Parathyroid adenoma (tissue), 2 donors: ENCODE data around the gene TPD52L2.

Source experiments
- H2AFZ ChIP-seq: fragments of 300-600 bp; sonication (generic); one replicate; pipeline ENCODE4 v1.7.0; 2017; ENCODE audit warnings: antibody characterized with exemption, mild to moderate bottlenecking
- H3K27ac ChIP-seq: fragments of 300-600 bp; sonication (generic); one replicate; pipeline ENCODE4 v1.7.0; 2017
- H3K27me3 ChIP-seq: fragments of 300-600 bp; sonication (generic); one replicate; pipeline ENCODE4 v1.7.0; 2017; ENCODE audit warnings: low read length; ENCODE audit not compliant: control insufficient read depth, insufficient read depth
- H3K36me3 ChIP-seq: fragments of 300-600 bp; sonication (generic); one replicate; pipeline ENCODE4 v1.7.0; 2017; ENCODE audit warnings: low read length; ENCODE audit not compliant: control insufficient read depth, insufficient read depth
- H3K4me1 ChIP-seq: fragments of 300-600 bp; sonication (generic); one replicate; pipeline ENCODE4 v1.7.0; 2017; ENCODE audit warnings: control low read depth
- H3K4me2 ChIP-seq: fragments of 300-600 bp; sonication (generic); one replicate; pipeline ENCODE4 v1.7.0; 2017; ENCODE audit warnings: low read length
- H3K4me3 ChIP-seq: fragments of 300-600 bp; sonication (generic); one replicate; pipeline ENCODE4 v1.7.0; 2017; ENCODE audit warnings: low read depth, low read length
- H3K79me2 ChIP-seq: fragments of 300-600 bp; sonication (generic); one replicate; pipeline ENCODE4 v1.7.0; 2017; ENCODE audit warnings: control low read depth
- H3K9ac ChIP-seq: fragments of 300-600 bp; sonication (generic); one replicate; pipeline ENCODE4 v1.7.0; 2017; ENCODE audit warnings: mild to moderate bottlenecking
- H3K9me3 ChIP-seq: fragments of 300-600 bp; sonication (generic); one replicate; pipeline ENCODE4 v1.7.0; 2017; ENCODE audit warnings: low read length; ENCODE audit not compliant: control insufficient read depth
- TF ChIP-seq, protein P1 (sequence below): fragments of 300-600 bp; sonication (generic); IDR thresholded peaks from one replicate; pipeline ENCODE4 v1.7.0; 2017; ENCODE audit warnings: antibody characterized with exemption, mild to moderate bottlenecking
- donor health status: primary hyperparathyroidism.

TPD52L2 gene

DNA sequence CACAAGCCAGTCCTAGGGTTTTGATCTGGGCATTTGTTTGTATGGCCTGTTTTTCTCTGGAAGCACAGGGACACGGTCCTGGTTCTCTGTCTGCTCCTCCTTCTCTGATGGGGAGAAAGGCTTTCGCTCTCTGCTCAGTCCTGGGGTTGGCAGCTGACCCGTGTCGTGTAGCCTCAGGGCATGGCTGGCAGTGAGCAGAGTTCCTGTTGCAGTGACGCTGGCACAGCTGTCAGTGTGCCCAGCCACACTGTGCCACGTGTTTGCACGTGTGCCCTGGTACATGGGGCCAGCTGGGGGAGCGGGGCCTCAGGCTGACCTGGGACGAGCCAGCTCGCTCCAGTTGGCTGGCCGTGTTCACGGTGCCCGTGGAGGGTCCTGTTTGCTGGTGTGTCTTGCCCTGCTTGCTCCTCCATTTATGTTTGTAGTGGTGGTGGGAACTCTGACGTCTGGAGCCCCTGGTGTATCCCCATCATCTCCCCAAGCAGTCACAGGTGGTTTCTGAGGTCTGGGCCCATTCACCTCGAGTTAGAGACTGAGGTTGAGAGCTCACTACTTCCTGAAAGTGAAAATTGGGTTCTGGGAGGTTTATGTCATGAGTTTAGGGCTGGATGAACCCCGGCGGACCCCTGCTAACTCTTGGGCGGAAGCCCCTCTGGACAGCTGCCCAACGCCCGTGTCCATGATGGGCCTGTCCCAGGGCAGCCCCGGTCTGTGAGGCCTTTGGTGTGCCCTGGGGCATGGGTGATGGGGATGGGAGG lies 19.6 kb downstream of the TPD52L2 start:
- TF ChIP-seq, protein P1, sequence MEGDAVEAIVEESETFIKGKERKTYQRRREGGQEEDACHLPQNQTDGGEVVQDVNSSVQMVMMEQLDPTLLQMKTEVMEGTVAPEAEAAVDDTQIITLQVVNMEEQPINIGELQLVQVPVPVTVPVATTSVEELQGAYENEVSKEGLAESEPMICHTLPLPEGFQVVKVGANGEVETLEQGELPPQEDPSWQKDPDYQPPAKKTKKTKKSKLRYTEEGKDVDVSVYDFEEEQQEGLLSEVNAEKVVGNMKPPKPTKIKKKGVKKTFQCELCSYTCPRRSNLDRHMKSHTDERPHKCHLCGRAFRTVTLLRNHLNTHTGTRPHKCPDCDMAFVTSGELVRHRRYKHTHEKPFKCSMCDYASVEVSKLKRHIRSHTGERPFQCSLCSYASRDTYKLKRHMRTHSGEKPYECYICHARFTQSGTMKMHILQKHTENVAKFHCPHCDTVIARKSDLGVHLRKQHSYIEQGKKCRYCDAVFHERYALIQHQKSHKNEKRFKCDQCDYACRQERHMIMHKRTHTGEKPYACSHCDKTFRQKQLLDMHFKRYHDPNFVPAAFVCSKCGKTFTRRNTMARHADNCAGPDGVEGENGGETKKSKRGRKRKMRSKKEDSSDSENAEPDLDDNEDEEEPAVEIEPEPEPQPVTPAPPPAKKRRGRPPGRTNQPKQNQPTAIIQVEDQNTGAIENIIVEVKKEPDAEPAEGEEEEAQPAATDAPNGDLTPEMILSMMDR: no peak
- Histone ChIP-seq H3K4me3 (no peak overlapping the region), H3K9me3 (no peaks in the 10 kb centered on the region), H3K79me2 (peaks cover 26% of the 10 kb centered on the region), H3K27ac (no peak overlapping the region), H3K9ac (no peak overlapping the region), H3K36me3 (no peaks in the 10 kb centered on the region), H3K27me3 (no peaks in the 10 kb centered on the region), H2AFZ (no peak overlapping the region), H3K4me2 (no peak overlapping the region), H3K4me1 (no peaks in the 10 kb centered on the region)

DNA sequence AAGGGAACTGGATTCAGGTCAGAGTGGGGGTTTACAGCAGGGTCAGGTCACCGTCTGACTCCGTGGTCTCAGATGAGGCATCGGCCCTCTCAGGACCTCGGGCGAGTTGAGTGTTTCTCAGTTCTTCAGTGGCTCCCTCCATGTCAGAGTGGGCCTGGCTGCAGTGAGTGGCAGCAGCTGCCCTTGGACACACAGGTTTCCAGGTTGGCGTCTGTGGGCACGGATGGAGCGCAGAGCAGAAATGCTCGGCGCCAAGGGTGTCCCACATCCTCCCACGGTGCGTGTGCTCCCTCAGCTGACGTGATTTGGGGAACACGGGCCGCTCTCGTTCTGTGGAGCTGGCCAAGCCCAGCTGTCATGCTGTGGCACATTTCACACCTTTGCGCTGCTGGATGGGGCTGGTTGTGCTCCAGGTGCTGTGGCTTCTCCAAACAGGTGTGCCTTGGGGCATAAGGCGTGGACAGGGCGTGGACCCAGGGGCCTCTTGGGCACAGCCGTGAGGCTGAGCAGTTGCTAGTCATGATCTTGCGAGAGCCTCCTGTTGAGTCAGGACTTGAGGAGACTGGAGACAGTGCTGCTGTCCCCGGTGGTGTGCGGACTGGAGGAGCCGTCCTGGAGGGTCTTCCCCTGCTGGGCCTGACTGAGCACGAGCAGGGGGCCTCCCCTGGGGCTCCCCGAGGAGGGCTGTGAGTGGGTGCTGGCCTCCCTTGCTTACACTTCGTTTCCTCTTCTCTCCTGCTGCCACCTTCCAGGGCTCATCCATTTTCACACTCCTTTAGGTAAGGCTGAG lies 20.4 kb downstream of the TPD52L2 start:
- Histone ChIP-seq H3K4me3 (no peak overlapping the region), H3K36me3 (no peaks in the 10 kb centered on the region), H3K79me2 (peaks cover 26% of the 10 kb centered on the region), H3K4me2 (no peak overlapping the region), H3K9ac (no peak overlapping the region), H3K27me3 (no peaks in the 10 kb centered on the region), H2AFZ (no peak overlapping the region), H3K27ac (no peak overlapping the region), H3K9me3 (no peaks in the 10 kb centered on the region), H3K4me1 (no peaks in the 10 kb centered on the region)
- TF ChIP-seq, protein P1: no peak

DNA sequence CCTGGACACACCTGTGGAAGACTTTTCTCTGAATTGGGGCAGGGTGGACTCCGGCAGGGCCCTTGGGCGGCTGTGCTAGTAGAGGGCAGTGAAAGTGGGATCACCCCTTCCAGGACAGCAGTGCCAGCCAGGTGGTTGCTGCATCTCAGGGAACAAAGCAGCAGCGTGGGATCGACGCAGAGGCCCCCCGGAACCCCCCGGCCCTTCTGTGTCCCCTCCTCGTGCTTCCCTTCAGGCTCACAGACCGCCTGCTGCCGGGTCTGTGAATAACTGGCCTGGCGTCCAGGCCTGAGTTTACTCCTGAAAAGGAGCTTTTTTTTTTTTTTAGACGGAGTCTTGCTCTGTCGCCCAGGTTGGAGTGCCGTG lies 21.0 kb downstream of the TPD52L2 start:
- no peak overlapping the region for H3K4me3 ChIP-seq
- no peak overlapping the region for H3K9ac ChIP-seq
- no peak overlapping the region for H3K27ac ChIP-seq
- no peak overlapping the region for H3K4me2 ChIP-seq
- peaks cover 24% of the 10 kb centered on the region for H3K79me2 ChIP-seq
- no peaks in the 10 kb centered on the region for H3K36me3 ChIP-seq
- H3K27me3 ChIP-seq: no peaks in the 10 kb centered on the region
- no peaks in the 10 kb centered on the region for H3K9me3 ChIP-seq
- H3K4me1 ChIP-seq: no peaks in the 10 kb centered on the region
- H2AFZ ChIP-seq: no peak overlapping the region
- TF ChIP-seq, protein P1: no peak

DNA sequence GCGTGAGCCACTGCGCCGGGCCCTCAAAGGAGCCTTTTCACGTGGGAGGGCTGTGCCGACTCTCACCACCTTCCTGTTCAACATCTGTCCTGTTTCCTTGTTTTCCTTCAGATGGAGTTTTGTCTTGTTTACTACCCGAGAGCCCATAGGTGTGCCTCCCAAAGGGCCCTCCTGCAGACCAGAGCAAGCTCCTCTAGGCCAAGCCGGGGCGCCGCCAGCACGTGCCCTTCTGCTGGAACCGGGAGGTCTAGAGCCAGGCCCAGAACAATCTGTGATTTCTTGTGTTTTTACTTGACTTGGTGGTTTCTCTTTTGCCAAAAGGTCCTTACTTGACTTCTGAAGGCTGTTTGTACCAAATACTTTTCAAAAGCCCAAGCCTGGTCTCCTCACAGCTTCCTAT lies 21.9 kb downstream of the TPD52L2 start:
- TF ChIP-seq, protein P1: no peak
- H3K9me3 ChIP-seq: no peaks in the 10 kb centered on the region
- peaks cover 17% of the 10 kb centered on the region for H3K79me2 ChIP-seq
- H3K9ac ChIP-seq: no peak overlapping the region
- no peak overlapping the region for H3K27ac ChIP-seq
- H2AFZ ChIP-seq: no peak overlapping the region
- H3K36me3 ChIP-seq: no peaks in the 10 kb centered on the region
- H3K4me3 ChIP-seq: no peak overlapping the region
- no peaks in the 10 kb centered on the region for H3K27me3 ChIP-seq
- H3K4me2 ChIP-seq: no peak overlapping the region
- no peaks in the 10 kb centered on the region for H3K4me1 ChIP-seq
